ENCODE results near the gene PREX1. TPM values are rescaled to one million over a fixed set of nuclear protein-coding genes. Genes with fewer than 3 reads are reported as not detected.

Gene PREX1
- total and polyA plus RNA-seq, 2 donors from 2014 or later: 8.5 to 38.2 TPM

GRCh38 chr20:48795732-48796131 lies 32.1 kb downstream of the PREX1 start:
- Histone ChIP-seq H3K9ac (ENCODE audit: low read length in 3 of 3) (no peak overlapping the region), H3K4me3 (ENCODE audit: low read length in 3 of 3) (no peak overlapping the region), H3K9me3 (ENCODE audit: control insufficient read depth in 2 of 3, insufficient read depth in 1 of 3, low read length in 3 of 3) (no peaks in the 10 kb centered on the region), H3K27ac (ENCODE audit: low read depth in 2 of 2, low read length in 2 of 2) (no peak overlapping the region), H3K36me3 (ENCODE audit: control insufficient read depth in 2 of 3, insufficient read depth in 3 of 3, low read length in 3 of 3) (no peaks in the 10 kb centered on the region), H3K27me3 (ENCODE audit: control insufficient read depth, insufficient read depth, low read length) (no peaks in the 10 kb centered on the region), H3K4me1 (ENCODE audit: control insufficient read depth in 2 of 3, insufficient read depth in 2 of 3, low read depth in 1 of 3, low read length in 3 of 3) (peaks cover 0 to 6% (median 2%) of the 10 kb centered on the region in 3 donors)
- no peak for FAIRE-seq
- no peak for DNase-seq
- intact Hi-C loops (cut with DNase I): no loop called here
- TF ChIP-seq CTCF (IDR thresholded peaks at IDR 0.05; ENCODE audit: borderline replicate concordance, extremely low read depth, insufficient read depth): no peak

- H3K9me3 ChIP-seq (ENCODE audit: control insufficient read depth in 2 of 3, insufficient read depth in 1 of 3, low read length in 3 of 3): no peaks in the 10 kb centered on the region
- no peaks in the 10 kb centered on the region for H3K36me3 ChIP-seq (ENCODE audit: control insufficient read depth in 2 of 3, insufficient read depth in 3 of 3, low read length in 3 of 3)
- H3K4me3 ChIP-seq (ENCODE audit: low read length in 3 of 3): no peak overlapping the region
- intact Hi-C loops (cut with DNase I): no loop called here
- peaks cover 0 to 6% (median 2%) of the 10 kb centered on the region in 3 donors for H3K4me1 ChIP-seq (ENCODE audit: control insufficient read depth in 2 of 3, insufficient read depth in 2 of 3, low read depth in 1 of 3, low read length in 3 of 3)
- no peak overlapping the region for H3K9ac ChIP-seq (ENCODE audit: low read length in 3 of 3)
- no peak overlapping the region for H3K27ac ChIP-seq (ENCODE audit: low read depth in 2 of 2, low read length in 2 of 2)
- no peak for DNase-seq
- no peak for TF ChIP-seq CTCF (IDR thresholded peaks at IDR 0.05; ENCODE audit: borderline replicate concordance, extremely low read depth, insufficient read depth)
- no peaks in the 10 kb centered on the region for H3K27me3 ChIP-seq (ENCODE audit: control insufficient read depth, insufficient read depth, low read length)
- FAIRE-seq: no peak
These were observed 32.9 kb downstream of the PREX1 start for GRCh38 chr20:48794816-48795457.

- Histone ChIP-seq H3K4me3 (ENCODE audit: low read length in 3 of 3) (no peak overlapping the region), H3K27ac (ENCODE audit: low read depth in 2 of 2, low read length in 2 of 2) (no peak overlapping the region), H3K9me3 (ENCODE audit: control insufficient read depth in 2 of 3, insufficient read depth in 1 of 3, low read length in 3 of 3) (no peaks in the 10 kb centered on the region), H3K27me3 (ENCODE audit: control insufficient read depth, insufficient read depth, low read length) (no peaks in the 10 kb centered on the region), H3K9ac (ENCODE audit: low read length in 3 of 3) (no peak overlapping the region), H3K4me1 (ENCODE audit: control insufficient read depth in 2 of 3, insufficient read depth in 2 of 3, low read depth in 1 of 3, low read length in 3 of 3) (peaks cover 0 to 6% (median 2%) of the 10 kb centered on the region in 3 donors), H3K36me3 (ENCODE audit: control insufficient read depth in 2 of 3, insufficient read depth in 3 of 3, low read length in 3 of 3) (no peaks in the 10 kb centered on the region)
- intact Hi-C loops (cut with DNase I): no loop called here
- no peak for TF ChIP-seq CTCF (IDR thresholded peaks at IDR 0.05; ENCODE audit: borderline replicate concordance, extremely low read depth, insufficient read depth)
- DNase-seq (peak in 4 of 5 donors; percentile 48 to 56 (median 52)), FAIRE-seq (no peak)
These were observed 33.4 kb downstream of the PREX1 start for GRCh38 chr20:48794360-48794759.

GRCh38 chr20:48793776-48794175 lies 34.0 kb downstream of the PREX1 start:
- Histone ChIP-seq H3K27ac (ENCODE audit: low read depth in 2 of 2, low read length in 2 of 2) (no peak overlapping the region), H3K9me3 (ENCODE audit: control insufficient read depth in 2 of 3, insufficient read depth in 1 of 3, low read length in 3 of 3) (no peaks in the 10 kb centered on the region), H3K27me3 (ENCODE audit: control insufficient read depth, insufficient read depth, low read length) (no peaks in the 10 kb centered on the region), H3K4me3 (ENCODE audit: low read length in 3 of 3) (no peak overlapping the region), H3K9ac (ENCODE audit: low read length in 3 of 3) (no peak overlapping the region), H3K36me3 (ENCODE audit: control insufficient read depth in 2 of 3, insufficient read depth in 3 of 3, low read length in 3 of 3) (no peaks in the 10 kb centered on the region), H3K4me1 (ENCODE audit: control insufficient read depth in 2 of 3, insufficient read depth in 2 of 3, low read depth in 1 of 3, low read length in 3 of 3) (peaks cover 0 to 6% (median 2%) of the 10 kb centered on the region in 3 donors)
- intact Hi-C loops (cut with DNase I): no loop called here
- no peak for DNase-seq
- no peak for TF ChIP-seq CTCF (IDR thresholded peaks at IDR 0.05; ENCODE audit: borderline replicate concordance, extremely low read depth, insufficient read depth)
- FAIRE-seq: no peak

All from kidney (tissue), 14 donors.